Liver (tissue), 9 donors: ENCODE data around the gene CGB3. TPM values are rescaled to one million over a fixed set of nuclear protein-coding genes. Genes with fewer than 3 reads are reported as not detected.

Experiments used
- DNase-seq: peaks from one replicate; pipeline ENCODE4 v3.0.0-alpha.2; 2017; ENCODE audit warnings: low spot score
- H3K27ac ChIP-seq, 2 donors: one replicate each; pipeline ENCODE4 v1.7.0; 2013; ENCODE audit warnings: inconsistent platforms in 2 of 2, low read length in 2 of 2, control low read depth in 1 of 2, low read depth in 1 of 2, mild to moderate bottlenecking in 1 of 2
- H3K27me3 ChIP-seq, 4 donors: one replicate each; pipeline versions ENCODE4 v1.6.1 to v1.7.0; 2013; ENCODE audit warnings: low read length in 3 of 4, inconsistent platforms in 1 of 4, mild to moderate bottlenecking in 1 of 4, moderate library complexity in 1 of 4; ENCODE audit not compliant: control insufficient read depth in 4 of 4, insufficient read depth in 4 of 4
- H3K36me3 ChIP-seq, 4 donors: one replicate each; pipeline versions ENCODE4 v1.6.1 to v1.7.0; 2013; ENCODE audit warnings: low read length in 3 of 4, mild to moderate bottlenecking in 3 of 4, low read depth in 1 of 4, moderate library complexity in 1 of 4; ENCODE audit not compliant: control insufficient read depth in 4 of 4, insufficient read depth in 3 of 4
- H3K4me1 ChIP-seq, 4 donors: one replicate each; pipeline versions ENCODE4 v1.6.1 to v1.7.0; 2013; ENCODE audit warnings: low read length in 3 of 4, mild to moderate bottlenecking in 3 of 4, moderate library complexity in 1 of 4; ENCODE audit not compliant: control insufficient read depth in 4 of 4, insufficient read depth in 4 of 4
- H3K4me3 ChIP-seq, 3 donors: one replicate each; pipeline versions ENCODE4 v1.6.1 to v1.7.0; 2013; ENCODE audit warnings: low read length in 3 of 3, control low read depth in 1 of 3, low read depth in 1 of 3, mild to moderate bottlenecking in 1 of 3
- H3K9ac ChIP-seq, 2 donors: one replicate each; pipeline ENCODE4 v1.7.0; 2013; ENCODE audit warnings: low read length in 2 of 2, mild to moderate bottlenecking in 2 of 2, moderate library complexity in 2 of 2, control low read depth in 1 of 2, low read depth in 1 of 2
- H3K9me3 ChIP-seq, 4 donors: one replicate each; pipeline versions ENCODE4 v1.6.1 to v1.7.0; 2013; ENCODE audit warnings: low read length in 3 of 4; ENCODE audit not compliant: control insufficient read depth in 4 of 4
- EGR1 ChIP-seq, 2 donors: IDR thresholded peaks; 2 replicates each; pipeline ENCODE4 v1.6.1; 2016 to 2018; ENCODE audit warnings: antibody characterized with exemption in 2 of 2, low read depth in 2 of 2
- FOXA1 ChIP-seq: IDR thresholded peaks from 2 replicates; pipeline ENCODE4 v1.6.1; 2016; ENCODE audit warnings: antibody characterized with exemption
- GABPA ChIP-seq, 2 donors: IDR thresholded peaks in 1 of 2; conservative IDR thresholded peaks in 1 of 2; 2 replicates each; pipeline ENCODE4 v1.6.1; 2016; ENCODE audit warnings: antibody characterized with exemption in 2 of 2, mild to moderate bottlenecking in 1 of 2, moderate library complexity in 1 of 2
- HNF4A ChIP-seq, 2 donors: conservative IDR thresholded peaks; 2 replicates each; pipeline ENCODE4 v1.6.1; 2016; ENCODE audit warnings: antibody characterized with exemption in 2 of 2, mild to moderate bottlenecking in 2 of 2
- HNF4G ChIP-seq: IDR thresholded peaks from 2 replicates; pipeline ENCODE4 v1.6.1; 2016; ENCODE audit warnings: antibody characterized with exemption
- JUND ChIP-seq, 2 donors: IDR thresholded peaks; 2 replicates each; pipeline ENCODE4 v1.6.1; 2016; ENCODE audit warnings: antibody characterized with exemption in 2 of 2
- NR2F2 ChIP-seq: IDR thresholded peaks from 2 replicates; pipeline ENCODE4 v1.6.1; 2016; ENCODE audit warnings: antibody characterized with exemption
- RAD21 ChIP-seq, 2 donors: IDR thresholded peaks; 2 replicates each; pipeline ENCODE4 v1.6.1; 2016; ENCODE audit warnings: antibody characterized with exemption in 2 of 2, mild to moderate bottlenecking in 2 of 2
- RXRA ChIP-seq, 2 donors: IDR thresholded peaks; 2 replicates each; pipeline ENCODE4 v1.6.1; 2017 to 2018; ENCODE audit warnings: antibody characterized with exemption in 2 of 2, mild to moderate bottlenecking in 1 of 2
- SP1 ChIP-seq: IDR thresholded peaks from 2 replicates; pipeline ENCODE4 v1.6.1; 2018; ENCODE audit warnings: antibody characterized with exemption, mild to moderate bottlenecking
- TAF1 ChIP-seq: conservative IDR thresholded peaks from 2 replicates; pipeline ENCODE4 v1.6.1; 2016; ENCODE audit warnings: antibody characterized with exemption, mild to moderate bottlenecking
- YY1 ChIP-seq: IDR thresholded peaks from 2 replicates; pipeline ENCODE4 v1.6.1; 2016; ENCODE audit warnings: antibody characterized with exemption, mild to moderate bottlenecking
- WGBS: extraction: QIAGEN DNeasy Blood & Tissue Kit; methylation state at CpG from one replicate; pipeline ENCODE4 v1.1.7; 2013; 5-methylcytosine and 5-hydroxymethylcytosine counted together
- polyA plus RNA-seq, 2 donors: library from polyadenylated mRNA; stranded (reverse) in 1 of 2; unstranded in 1 of 2; fragments of 200-250 nt in 1 of 2; fragments of >200 nt in 1 of 2; fragmentation: Nextera tagmentation in 1 of 2; extraction: Ambion mirVana in 1 of 2; gene quantifications; one replicate each; pipeline versions ENCODE4 v1.2.1 to v1.2.3, GENCODE V29; 2013 to 2015
- total RNA-seq, 2 donors: library from RNA; depleted of rRNA; stranded (reverse); fragments of >200 nt; gene quantifications; one replicate each; pipeline ENCODE4 v1.2.3, GENCODE V29; 2014
- TF ChIP-seq, protein P1 (sequence below): fragments of 150-350 bp; IDR thresholded peaks from 2 replicates; pipeline ENCODE4 v1.5.1; 2017; ENCODE audit warnings: improper control_type of control experiment, low read depth, low read length; ENCODE audit not compliant: missing input control
- TF ChIP-seq, protein P2 (sequence below): IDR thresholded peaks from 2 replicates; pipeline ENCODE4 v1.6.1; 2016; ENCODE audit warnings: antibody characterized with exemption, mild to moderate bottlenecking
- TF ChIP-seq, protein P3 (sequence below): IDR thresholded peaks from 2 replicates; pipeline ENCODE4 v1.6.1; 2016; ENCODE audit warnings: antibody characterized with exemption
- TF ChIP-seq, protein P4 (sequence below): IDR thresholded peaks from 2 replicates; pipeline ENCODE4 v1.6.1; 2016; ENCODE audit warnings: antibody characterized with exemption
- TF ChIP-seq, protein P5 (sequence below): IDR thresholded peaks from 2 replicates; pipeline ENCODE4 v1.6.1; 2016; ENCODE audit warnings: antibody characterized with exemption
- donor health status: healthy.
- donor health status: healthy.
- donor health status: healthy.
- donor health status: healthy.
- donor health status: healthy.

Gene CGB3
- total and polyA plus RNA-seq, 4 donors: not detected

DNA sequence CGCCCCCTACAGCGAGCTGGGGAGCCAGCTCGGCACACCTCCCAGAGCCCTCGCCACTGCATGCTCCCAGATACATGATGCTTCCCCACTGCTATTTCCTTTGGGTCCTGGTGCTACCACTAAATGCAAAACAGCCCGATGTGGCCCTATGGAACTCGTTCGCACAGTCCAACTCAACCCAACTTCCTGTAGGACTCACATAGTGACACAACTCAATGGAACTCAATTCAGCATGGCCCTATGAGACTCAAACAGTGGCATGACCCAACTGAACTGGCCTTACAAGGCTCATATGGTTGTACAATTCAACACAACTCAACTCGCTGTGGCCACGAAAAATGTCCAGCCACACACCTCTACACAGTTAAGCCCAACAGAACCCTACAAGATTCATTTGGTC lies 44.9 kb upstream of the CGB3 start (continued):
- TF ChIP-seq, protein P1, sequence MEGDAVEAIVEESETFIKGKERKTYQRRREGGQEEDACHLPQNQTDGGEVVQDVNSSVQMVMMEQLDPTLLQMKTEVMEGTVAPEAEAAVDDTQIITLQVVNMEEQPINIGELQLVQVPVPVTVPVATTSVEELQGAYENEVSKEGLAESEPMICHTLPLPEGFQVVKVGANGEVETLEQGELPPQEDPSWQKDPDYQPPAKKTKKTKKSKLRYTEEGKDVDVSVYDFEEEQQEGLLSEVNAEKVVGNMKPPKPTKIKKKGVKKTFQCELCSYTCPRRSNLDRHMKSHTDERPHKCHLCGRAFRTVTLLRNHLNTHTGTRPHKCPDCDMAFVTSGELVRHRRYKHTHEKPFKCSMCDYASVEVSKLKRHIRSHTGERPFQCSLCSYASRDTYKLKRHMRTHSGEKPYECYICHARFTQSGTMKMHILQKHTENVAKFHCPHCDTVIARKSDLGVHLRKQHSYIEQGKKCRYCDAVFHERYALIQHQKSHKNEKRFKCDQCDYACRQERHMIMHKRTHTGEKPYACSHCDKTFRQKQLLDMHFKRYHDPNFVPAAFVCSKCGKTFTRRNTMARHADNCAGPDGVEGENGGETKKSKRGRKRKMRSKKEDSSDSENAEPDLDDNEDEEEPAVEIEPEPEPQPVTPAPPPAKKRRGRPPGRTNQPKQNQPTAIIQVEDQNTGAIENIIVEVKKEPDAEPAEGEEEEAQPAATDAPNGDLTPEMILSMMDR: no peak
- TF ChIP-seq FOXA1: no peak
- TF ChIP-seq YY1: no peak
- TF ChIP-seq EGR1 (IDR thresholded peaks at IDR 0.05; ENCODE audit: low read depth in 2 of 2): no peak

DNA sequence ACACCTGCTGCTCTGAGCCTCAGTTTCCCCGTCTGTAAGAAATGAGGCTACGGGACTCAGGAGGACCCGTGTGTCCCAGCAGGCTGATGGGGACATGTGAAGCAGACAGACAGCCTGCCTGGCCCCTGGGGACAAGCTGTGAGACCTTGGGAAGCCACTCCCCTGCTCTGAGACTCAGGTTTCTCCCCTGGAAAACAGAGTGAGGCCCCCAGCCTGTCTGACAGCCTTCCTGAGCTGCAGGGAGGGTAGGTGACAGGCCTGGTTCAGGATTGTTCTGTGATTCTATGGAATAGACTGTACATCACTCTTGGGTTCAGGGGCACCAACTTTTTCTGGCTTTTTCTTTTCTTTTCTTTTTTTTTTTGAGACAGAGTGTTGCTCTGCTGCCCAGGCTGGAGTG lies 43.4 kb upstream of the CGB3 start:
- no peak for DNase-seq
- Histone ChIP-seq H3K4me1 (no peaks in the 10 kb centered on the region), H3K4me3 (no peak overlapping the region), H3K27me3 (peaks cover 0 to 5% (median 1%) of the 10 kb centered on the region in 4 donors), H3K36me3 (no peaks in the 10 kb centered on the region), H3K27ac (no peak overlapping the region), H3K9me3 (no peaks in the 10 kb centered on the region), H3K9ac (no peak overlapping the region)
- TF ChIP-seq, protein P2, sequence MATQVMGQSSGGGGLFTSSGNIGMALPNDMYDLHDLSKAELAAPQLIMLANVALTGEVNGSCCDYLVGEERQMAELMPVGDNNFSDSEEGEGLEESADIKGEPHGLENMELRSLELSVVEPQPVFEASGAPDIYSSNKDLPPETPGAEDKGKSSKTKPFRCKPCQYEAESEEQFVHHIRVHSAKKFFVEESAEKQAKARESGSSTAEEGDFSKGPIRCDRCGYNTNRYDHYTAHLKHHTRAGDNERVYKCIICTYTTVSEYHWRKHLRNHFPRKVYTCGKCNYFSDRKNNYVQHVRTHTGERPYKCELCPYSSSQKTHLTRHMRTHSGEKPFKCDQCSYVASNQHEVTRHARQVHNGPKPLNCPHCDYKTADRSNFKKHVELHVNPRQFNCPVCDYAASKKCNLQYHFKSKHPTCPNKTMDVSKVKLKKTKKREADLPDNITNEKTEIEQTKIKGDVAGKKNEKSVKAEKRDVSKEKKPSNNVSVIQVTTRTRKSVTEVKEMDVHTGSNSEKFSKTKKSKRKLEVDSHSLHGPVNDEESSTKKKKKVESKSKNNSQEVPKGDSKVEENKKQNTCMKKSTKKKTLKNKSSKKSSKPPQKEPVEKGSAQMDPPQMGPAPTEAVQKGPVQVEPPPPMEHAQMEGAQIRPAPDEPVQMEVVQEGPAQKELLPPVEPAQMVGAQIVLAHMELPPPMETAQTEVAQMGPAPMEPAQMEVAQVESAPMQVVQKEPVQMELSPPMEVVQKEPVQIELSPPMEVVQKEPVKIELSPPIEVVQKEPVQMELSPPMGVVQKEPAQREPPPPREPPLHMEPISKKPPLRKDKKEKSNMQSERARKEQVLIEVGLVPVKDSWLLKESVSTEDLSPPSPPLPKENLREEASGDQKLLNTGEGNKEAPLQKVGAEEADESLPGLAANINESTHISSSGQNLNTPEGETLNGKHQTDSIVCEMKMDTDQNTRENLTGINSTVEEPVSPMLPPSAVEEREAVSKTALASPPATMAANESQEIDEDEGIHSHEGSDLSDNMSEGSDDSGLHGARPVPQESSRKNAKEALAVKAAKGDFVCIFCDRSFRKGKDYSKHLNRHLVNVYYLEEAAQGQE: no peak
- TF ChIP-seq GABPA (IDR thresholded peaks at IDR 0.05 in 1 of 2, conservative IDR thresholded peaks at IDR 0.05 in 1 of 2) (no peak), SP1 (no peak), EGR1 (IDR thresholded peaks at IDR 0.05; ENCODE audit: low read depth in 2 of 2) (no peak), FOXA1 (no peak), JUND (IDR thresholded peaks at IDR 0.05) (no peak), RXRA (IDR thresholded peaks at IDR 0.05) (no peak), RAD21 (IDR thresholded peaks at IDR 0.05) (no peak), YY1 (no peak), TAF1 (no peak), NR2F2 (no peak), HNF4A (conservative IDR thresholded peaks at IDR 0.05) (no peak), HNF4G (no peak)
- TF ChIP-seq, protein P3, sequence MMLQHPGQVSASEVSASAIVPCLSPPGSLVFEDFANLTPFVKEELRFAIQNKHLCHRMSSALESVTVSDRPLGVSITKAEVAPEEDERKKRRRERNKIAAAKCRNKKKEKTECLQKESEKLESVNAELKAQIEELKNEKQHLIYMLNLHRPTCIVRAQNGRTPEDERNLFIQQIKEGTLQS: no peak
- TF ChIP-seq, protein P1: no peak
- TF ChIP-seq, protein P4, sequence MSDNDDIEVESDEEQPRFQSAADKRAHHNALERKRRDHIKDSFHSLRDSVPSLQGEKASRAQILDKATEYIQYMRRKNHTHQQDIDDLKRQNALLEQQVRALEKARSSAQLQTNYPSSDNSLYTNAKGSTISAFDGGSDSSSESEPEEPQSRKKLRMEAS: no peak
- TF ChIP-seq, protein P5, sequence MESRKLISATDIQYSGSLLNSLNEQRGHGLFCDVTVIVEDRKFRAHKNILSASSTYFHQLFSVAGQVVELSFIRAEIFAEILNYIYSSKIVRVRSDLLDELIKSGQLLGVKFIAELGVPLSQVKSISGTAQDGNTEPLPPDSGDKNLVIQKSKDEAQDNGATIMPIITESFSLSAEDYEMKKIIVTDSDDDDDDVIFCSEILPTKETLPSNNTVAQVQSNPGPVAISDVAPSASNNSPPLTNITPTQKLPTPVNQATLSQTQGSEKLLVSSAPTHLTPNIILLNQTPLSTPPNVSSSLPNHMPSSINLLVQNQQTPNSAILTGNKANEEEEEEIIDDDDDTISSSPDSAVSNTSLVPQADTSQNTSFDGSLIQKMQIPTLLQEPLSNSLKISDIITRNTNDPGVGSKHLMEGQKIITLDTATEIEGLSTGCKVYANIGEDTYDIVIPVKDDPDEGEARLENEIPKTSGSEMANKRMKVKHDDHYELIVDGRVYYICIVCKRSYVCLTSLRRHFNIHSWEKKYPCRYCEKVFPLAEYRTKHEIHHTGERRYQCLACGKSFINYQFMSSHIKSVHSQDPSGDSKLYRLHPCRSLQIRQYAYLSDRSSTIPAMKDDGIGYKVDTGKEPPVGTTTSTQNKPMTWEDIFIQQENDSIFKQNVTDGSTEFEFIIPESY: no peak
- 50% methylated on average over 3 of the region's 3 CpGs for WGBS
